ENCODE results near the gene LIPT2. TPM values are rescaled to one million over a fixed set of nuclear protein-coding genes. Genes with fewer than 3 reads are reported as not detected.

Gene LIPT2
- 2.5 and 2.8 TPM in 2 replicates for total RNA-seq (2013; cell fraction: nucleolus; rRNA removed)
- total RNA-seq (2014; rRNA removed) (4.0 and 7.5 TPM in 2 replicates), total RNA-seq (2014; rRNA removed; fragmentation: Illumina TruSeq; extraction: Trizol) (3.8 and 4.2 TPM in 2 replicates), total RNA-seq (2021) (3.7 and 5.7 TPM in 2 replicates), polyA plus RNA-seq (2011; rRNA removed) (2.7 and 2.8 TPM in 2 replicates), polyA plus RNA-seq (2014; fragmentation: Illumina TruSeq; extraction: Trizol) (3.5 and 5.0 TPM in 2 replicates), polyA plus RNA-seq (2014; fragmentation: Nextera tagmentation; extraction: Ambion mirVana) (1 to 10 TPM in 1 of 2 experiments, under 1 TPM in 1; 0.69 to 2.1 TPM), polyA plus RNA-seq (2014; rRNA removed) (3.1 and 4.3 TPM in 2 replicates), polyA plus RNA-seq (2016; fragmentation: Nextera tagmentation; extraction: Ambion mirVana) (1 to 10 TPM; 5.4 to 6.8 TPM), polyA minus RNA-seq (2011; rRNA and poly(A)+ RNA removed) (1.6 and 2.3 TPM in 2 replicates), Bru-seq, nascent RNA (percentile 45 among the genes with signal in this experiment), BruChase-seq, experiment 1, labeled RNA remaining after a 6-hour chase (percentile 25 among the genes with signal in this experiment), BruChase-seq, experiment 2, labeled RNA remaining after a 2-hour chase (percentile 37 among the genes with signal in this experiment)
- polyA plus RNA-seq (2011; ENCODE audit: low read depth), result 1.8 TPM
- polyA plus RNA-seq (2011; cell fraction: cytosol; rRNA removed), result 2.2 and 7.6 TPM in 2 replicates
- polyA plus RNA-seq (2011; cell fraction: nucleus; rRNA removed), result 1.8 and 2.2 TPM in 2 replicates
- polyA plus RNA-seq (2012), result 2.2 and 3.1 TPM in 2 replicates
- 4.0 TPM in 1 of 2 replicates, not detected in the other for polyA minus RNA-seq (2011; cell fraction: cytosol; rRNA and poly(A)+ RNA removed)
- polyA minus RNA-seq (2011; cell fraction: nucleus; rRNA and poly(A)+ RNA removed), result 2.4 and 2.8 TPM in 2 replicates
- long read RNA-seq, experiment 1, result 0 reads
- long read RNA-seq, experiment 2, result 0 reads

DNA sequence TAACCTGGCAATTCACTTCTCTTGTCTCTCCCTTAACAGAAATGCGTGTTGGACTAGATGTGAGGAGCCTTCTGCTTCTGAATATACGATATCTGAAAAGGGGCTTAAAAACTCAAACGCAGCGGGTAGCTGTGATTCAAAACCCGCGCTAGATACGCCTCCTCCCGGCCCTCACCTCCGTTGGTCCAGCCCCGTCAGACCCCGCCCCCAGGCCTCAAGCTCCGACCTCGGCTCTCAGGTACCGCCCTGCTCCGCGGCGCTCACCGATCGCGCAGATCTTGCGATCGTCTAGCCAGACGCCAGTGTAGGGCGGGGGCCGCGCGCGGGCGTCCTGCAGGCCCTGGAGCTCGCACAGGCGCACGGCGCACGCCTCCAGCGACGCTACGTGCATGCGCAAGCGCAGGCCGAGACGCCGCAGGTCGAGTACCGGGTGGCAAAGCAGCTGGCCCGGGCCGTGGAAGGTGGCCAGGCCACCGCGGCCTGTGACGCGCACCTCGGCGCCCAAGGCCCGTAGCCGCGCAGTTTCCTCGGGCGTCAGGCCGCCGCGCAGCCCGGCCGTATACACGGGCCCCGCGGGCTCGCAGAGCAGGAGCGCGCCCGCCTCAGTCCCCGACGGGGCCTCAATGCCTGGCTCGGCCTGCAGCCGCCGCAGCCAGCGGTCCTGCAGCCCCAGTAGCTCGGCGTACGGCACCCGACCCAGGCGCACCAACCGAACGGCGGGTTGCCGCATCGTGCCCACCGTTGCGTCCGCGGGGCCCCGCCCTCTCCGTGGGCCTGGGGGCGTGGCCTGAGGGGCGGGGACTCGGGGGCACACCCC, at the start of gene LIPT2:
LIPT2 (minus strand) TSS at position 751 of the 817 bp plus-strand sequence; CDS start at position 730, 21 bp downstream.
- Histone ChIP-seq H4K20me1 (ENCODE audit: control insufficient read depth, insufficient read depth) (no peaks in the 10 kb centered on the region), H3K27ac (ENCODE audit: control insufficient read depth, insufficient read depth) (peak within 1 kb of the TSS; percentile 62), H3K4me2 (ENCODE audit: control insufficient read depth, insufficient read depth) (peak within 1 kb of the TSS; percentile 90), H3K4me3 (peak within 1 kb of the TSS; percentile 64), H3K4me1 (ENCODE audit: control insufficient read depth, insufficient read depth, low read length) (no peaks in the 10 kb centered on the region; the same call in 1 of the 2 replicates), H3K9ac (ENCODE audit: control insufficient read depth, insufficient read depth, low read length) (peak within 1 kb of the TSS; percentile 64), H3K9me3 (replicated peaks; ENCODE audit: control insufficient read depth, insufficient read depth, low read length) (no peaks in the 10 kb centered on the region), H3K27me3 (replicated peaks in 1 of 2; ENCODE audit: control insufficient read depth in 2 of 2, insufficient read depth in 2 of 2, low read length in 1 of 2) (no peaks in the 10 kb centered on the region; a peak in 1 of 4 replicates), H2AFZ (ENCODE audit: control insufficient read depth, low read depth, low read length) (peak within 1 kb of the TSS; percentile 93), H3K79me2 (ENCODE audit: control insufficient read depth, insufficient read depth, low read length) (no peaks in the 10 kb centered on the region), H3K36me3 (ENCODE audit: control insufficient read depth in 2 of 2, insufficient read depth in 2 of 2, low read length in 1 of 2) (no peaks in the 10 kb centered on the region)
- SMC1A ChIA-PET (ENCODE audit: uncharacterized antibody, unreplicated experiment), result interaction anchor here (0.5 to 1.6 kb wide), 5 partner anchors 17 to 255 kb away, joined by 3 to 4 read pairs (median 4); partner anchors contain the start of gene RNF169
- CTCF ChIA-PET, result interaction anchor here (0.7 to 3.4 kb wide), 8 partner anchors 22 to 1110 kb away, joined by 3 to 11 read pairs (median 3); no protein-coding TSS in a partner anchor
- POLR2A ChIA-PET, result interaction anchor here (0.5 to 1.6 kb wide), 7 partner anchors 18 to 795 kb away, joined by 3 to 8 read pairs (median 4); partner anchors contain the start of genes PGM2L1 and POLD3
- RAD21 ChIA-PET (ENCODE audit: unreplicated experiment), result interaction anchor here (0.6 to 1.5 kb wide), 8 partner anchors 13 to 900 kb away, joined by 3 to 6 read pairs (median 4); no protein-coding TSS in a partner anchor
- BruUV-seq (replicated peaks), result no TSS peak
- WGBS (ENCODE audit: insufficient coverage, insufficient replicate concordance, low lambda C conversion rate, missing lambda C conversion rate), result under 1% methylated on average over 85 of the region's 94 CpGs
- peak; percentile 100 for ATAC-seq
- DNase-seq (ENCODE audit: low read depth, low spot score), result peak; percentile 90
- intact Hi-C loops (cut with micrococcal nuclease; ENCODE audit: unreplicated experiment) (no loop called here), in situ Hi-C loops (cut with MboI) (no loop called here)
- FAIRE-seq, result peak; percentile 94
- no peak for TF ChIP-seq CBX3 (IDR thresholded peaks at IDR 0.05; ENCODE audit: borderline replicate concordance, low read depth)
- TF ChIP-seq EZH2 (IDR thresholded peaks at IDR 0.05; ENCODE audit: borderline replicate concordance, control insufficient read depth, low read depth, low read length), result no peak
- no peak for TF ChIP-seq CBX5 (IDR thresholded peaks at IDR 0.05; ENCODE audit: low read depth)
- peak; percentile 29 for TF ChIP-seq HDAC6 (IDR thresholded peaks at IDR 0.05; ENCODE audit: unreplicated experiment)
- peak; percentile 85 for TF ChIP-seq SP1 (IDR thresholded peaks at IDR 0.05; ENCODE audit: low read depth, low read length)
- peak; percentile 23 for TF ChIP-seq MYC (IDR thresholded peaks at IDR 0.05; ENCODE audit: insufficient read depth, insufficient read length, insufficient replicate concordance, low read length, severe bottlenecking)
- no peak for TF ChIP-seq FOXK2 (IDR thresholded peaks at IDR 0.05)
- TF ChIP-seq, protein P1, sequence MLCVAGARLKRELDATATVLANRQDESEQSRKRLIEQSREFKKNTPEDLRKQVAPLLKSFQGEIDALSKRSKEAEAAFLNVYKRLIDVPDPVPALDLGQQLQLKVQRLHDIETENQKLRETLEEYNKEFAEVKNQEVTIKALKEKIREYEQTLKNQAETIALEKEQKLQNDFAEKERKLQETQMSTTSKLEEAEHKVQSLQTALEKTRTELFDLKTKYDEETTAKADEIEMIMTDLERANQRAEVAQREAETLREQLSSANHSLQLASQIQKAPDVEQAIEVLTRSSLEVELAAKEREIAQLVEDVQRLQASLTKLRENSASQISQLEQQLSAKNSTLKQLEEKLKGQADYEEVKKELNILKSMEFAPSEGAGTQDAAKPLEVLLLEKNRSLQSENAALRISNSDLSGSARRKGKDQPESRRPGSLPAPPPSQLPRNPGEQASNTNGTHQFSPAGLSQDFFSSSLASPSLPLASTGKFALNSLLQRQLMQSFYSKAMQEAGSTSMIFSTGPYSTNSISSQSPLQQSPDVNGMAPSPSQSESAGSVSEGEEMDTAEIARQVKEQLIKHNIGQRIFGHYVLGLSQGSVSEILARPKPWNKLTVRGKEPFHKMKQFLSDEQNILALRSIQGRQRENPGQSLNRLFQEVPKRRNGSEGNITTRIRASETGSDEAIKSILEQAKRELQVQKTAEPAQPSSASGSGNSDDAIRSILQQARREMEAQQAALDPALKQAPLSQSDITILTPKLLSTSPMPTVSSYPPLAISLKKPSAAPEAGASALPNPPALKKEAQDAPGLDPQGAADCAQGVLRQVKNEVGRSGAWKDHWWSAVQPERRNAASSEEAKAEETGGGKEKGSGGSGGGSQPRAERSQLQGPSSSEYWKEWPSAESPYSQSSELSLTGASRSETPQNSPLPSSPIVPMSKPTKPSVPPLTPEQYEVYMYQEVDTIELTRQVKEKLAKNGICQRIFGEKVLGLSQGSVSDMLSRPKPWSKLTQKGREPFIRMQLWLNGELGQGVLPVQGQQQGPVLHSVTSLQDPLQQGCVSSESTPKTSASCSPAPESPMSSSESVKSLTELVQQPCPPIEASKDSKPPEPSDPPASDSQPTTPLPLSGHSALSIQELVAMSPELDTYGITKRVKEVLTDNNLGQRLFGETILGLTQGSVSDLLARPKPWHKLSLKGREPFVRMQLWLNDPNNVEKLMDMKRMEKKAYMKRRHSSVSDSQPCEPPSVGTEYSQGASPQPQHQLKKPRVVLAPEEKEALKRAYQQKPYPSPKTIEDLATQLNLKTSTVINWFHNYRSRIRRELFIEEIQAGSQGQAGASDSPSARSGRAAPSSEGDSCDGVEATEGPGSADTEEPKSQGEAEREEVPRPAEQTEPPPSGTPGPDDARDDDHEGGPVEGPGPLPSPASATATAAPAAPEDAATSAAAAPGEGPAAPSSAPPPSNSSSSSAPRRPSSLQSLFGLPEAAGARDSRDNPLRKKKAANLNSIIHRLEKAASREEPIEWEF (IDR thresholded peaks at IDR 0.05; ENCODE audit: insufficient replicate concordance, low read depth, low read length), result peak; percentile 18
- TF ChIP-seq IKZF2 (IDR thresholded peaks at IDR 0.05), result no peak
- TF ChIP-seq POLR2AphosphoS5 (IDR thresholded peaks at IDR 0.05; ENCODE audit: low read length), result peak; percentile 86
- peak; percentile 92 for TF ChIP-seq SMARCA5 (IDR thresholded peaks at IDR 0.05)
- TF ChIP-seq NR2C1 (IDR thresholded peaks at IDR 0.05), result 0 out of 2 replicates have a peak, but pooled peaks have one; percentile 8
- TF ChIP-seq PAX5 (IDR thresholded peaks at IDR 0.05; ENCODE audit: borderline replicate concordance, low read depth, low read length), result peak; percentile 12; the same call in 1 of the 2 replicates
- no peak for TF ChIP-seq NFIC (IDR thresholded peaks at IDR 0.05; ENCODE audit: low read depth, low read length)
- no peak for TF ChIP-seq ASH2L (IDR thresholded peaks at IDR 0.05; ENCODE audit: borderline replicate concordance, low read depth)

Data from GM12878 (cell line).